Ramos (cell line): ENCODE measurements around the gene HRNR.

Experiments used
- in situ Hi-C: fragments of 300-500 bp; cut with MboI; formaldehyde crosslinking; loops from one replicate; pipeline ENCODE4 v1.14.3; 2022; ENCODE audit warnings: low sequenced_read_pairs; ENCODE audit not compliant: unreplicated experiment

Gene HRNR

GRCh38 chr1:152189657-152190442 is 34.1 kb downstream of the HRNR start:
- in situ Hi-C loops = loop anchor here (10.0 kb wide), 1 partner anchor 255 kb away; no protein-coding TSS in a partner anchor

- in situ Hi-C loops = loop anchor here (10.0 kb wide), 1 partner anchor 256 kb away; no protein-coding TSS in a partner anchor
Observed at GRCh38 chr1:152188673-152189591, 35.1 kb downstream of the HRNR start.

GRCh38 chr1:152186556-152187285 is 37.3 kb downstream of the HRNR start:
- in situ Hi-C loops = loop anchor here (10.0 kb wide), 1 partner anchor 258 kb away; no protein-coding TSS in a partner anchor

- in situ Hi-C loops = loop anchor here (10.0 kb wide), 1 partner anchor 259 kb away; no protein-coding TSS in a partner anchor
Observed at GRCh38 chr1:152185544-152186391, 38.2 kb downstream of the HRNR start.

GRCh38 chr1:152182944-152183361 is 41.0 kb downstream of the HRNR start:
- in situ Hi-C loops = loop anchor here (5.0 to 10.0 kb wide), 2 partner anchors 131 to 262 kb away; no protein-coding TSS in a partner anchor

GRCh38 chr1:152182431-152182830 is 41.6 kb downstream of the HRNR start:
- in situ Hi-C loops = loop anchor here (5.0 to 10.0 kb wide), 2 partner anchors 130 to 262 kb away; no protein-coding TSS in a partner anchor

- in situ Hi-C loops = no loop called here
Observed at GRCh38 chr1:152179566-152179965, 44.4 kb downstream of the HRNR start.

- in situ Hi-C loops = no loop called here
Observed at GRCh38 chr1:152170287-152170905, 53.6 kb downstream of the HRNR start.

GRCh38 chr1:152169366-152170025 is 54.5 kb downstream of the HRNR start:
- in situ Hi-C loops = no loop called here

GRCh38 chr1:152168535-152168868 is 55.5 kb downstream of the HRNR start:
- in situ Hi-C loops = no loop called here

- in situ Hi-C loops = no loop called here
Observed at GRCh38 chr1:152167835-152168534, 56.0 kb downstream of the HRNR start.

GRCh38 chr1:152166966-152167365 is 57.0 kb downstream of the HRNR start:
- in situ Hi-C loops = no loop called here

- in situ Hi-C loops = no loop called here
Observed at GRCh38 chr1:152165286-152166077, 58.5 kb downstream of the HRNR start.

GRCh38 chr1:152164517-152165136 is 59.4 kb downstream of the HRNR start:
- in situ Hi-C loops = no loop called here

- in situ Hi-C loops = no loop called here
Observed at GRCh38 chr1:152162792-152163463, 61.1 kb downstream of the HRNR start.
